ENCODE results near the gene AURKAIP1. TPM values are rescaled to one million over a fixed set of nuclear protein-coding genes. Genes with fewer than 3 reads are reported as not detected.

The AURKAIP1 gene
- total and polyA plus RNA-seq, 2 of the 13 experiments (the other 11 are each of a cell fraction or from before 2014, with no cell fraction given): 69.5 to 175 TPM

- TF ChIP-seq KAT7 (CRISPR knock-in tag; IDR thresholded peaks at IDR 0.05; ENCODE audit: borderline replicate concordance): peak; percentile 63; the same call in 1 of the 2 replicates
- TF ChIP-seq ZNF142 (CRISPR knock-in tag; IDR thresholded peaks at IDR 0.05): no peak
- TF ChIP-seq ASH2L (IDR thresholded peaks at IDR 0.05; ENCODE audit: insufficient read length, low read depth, low read length): peak; percentile 68
- peak; percentile 13; the same call in 1 of the 2 replicates for TF ChIP-seq ZNF263 (CRISPR knock-in tag; IDR thresholded peaks at IDR 0.05)
- no peak for TF ChIP-seq GATA4 (IDR thresholded peaks at IDR 0.05; ENCODE audit: borderline replicate concordance, low read depth)
- TF ChIP-seq ZNF557 (CRISPR knock-in tag; IDR thresholded peaks at IDR 0.05): no peak
- no peak for TF ChIP-seq ZNF17 (CRISPR knock-in tag; IDR thresholded peaks at IDR 0.05)
- 0 out of 2 replicates have a peak, but pooled peaks have one; percentile 38 for TF ChIP-seq REPIN1 (CRISPR knock-in tag; IDR thresholded peaks at IDR 0.05; ENCODE audit: borderline replicate concordance, low read depth)
- no peak for TF ChIP-seq ZSCAN25 (CRISPR knock-in tag; IDR thresholded peaks at IDR 0.05)
- TF ChIP-seq CHCHD3 (CRISPR knock-in tag; IDR thresholded peaks at IDR 0.05): peak; percentile 35
- TF ChIP-seq ZBTB38 (CRISPR knock-in tag; IDR thresholded peaks at IDR 0.05): peak; percentile 75; the same call in 1 of the 2 replicates
- TF ChIP-seq RAD21 (CRISPR knock-in tag; IDR thresholded peaks at IDR 0.05): 0 out of 2 replicates have a peak, but pooled peaks have one; percentile 6
- no peak for TF ChIP-seq ZNF646 (CRISPR knock-in tag; IDR thresholded peaks at IDR 0.05)
These were observed 24.3 kb upstream of the AURKAIP1 start, which contains the start of gene CCNL2 (continued) for GRCh38 chr1:1399187-1399871.
